IMR-90 (cell line): ENCODE measurements around the gene IER5L.

Experiments
- CEBPB ChIP-seq: IDR thresholded peaks from 2 replicates; pipeline ENCODE4 v1.6.1; 2012; ENCODE audit warnings: low read depth, low read length, improper control_type of control experiment
- CTCF ChIP-seq: conservative IDR thresholded peaks from 2 replicates; pipeline ENCODE4 v1.5.1; 2012; ENCODE audit warnings: mild to moderate bottlenecking, low read depth, low read length, improper control_type of control experiment
- MAFK ChIP-seq: IDR thresholded peaks from 2 replicates; pipeline ENCODE4 v1.6.1; 2012; ENCODE audit warnings: low read depth, low read length, improper control_type of control experiment
- POLR2A ChIP-seq: IDR thresholded peaks from 2 replicates; pipeline ENCODE4 v1.6.1; 2012; ENCODE audit warnings: mild to moderate bottlenecking, low read depth, low read length
- RAD21 ChIP-seq: IDR thresholded peaks from 2 replicates; pipeline ENCODE4 v1.6.1; 2012; ENCODE audit warnings: low read length, improper control_type of control experiment
- RFX5 ChIP-seq: IDR thresholded peaks from 2 replicates; pipeline ENCODE4 v1.8.0; 2012; ENCODE audit warnings: low read depth, mild to moderate bottlenecking, low read length, moderate library complexity
- SMC3 ChIP-seq: fragments of 150-350 bp; IDR thresholded peaks from 2 replicates; pipeline ENCODE4 v1.6.1; 2016; ENCODE audit warnings: low read depth, mild to moderate bottlenecking, antibody characterized with exemption, low read length, moderate library complexity
- USF2 ChIP-seq: fragments of 150-350 bp; IDR thresholded peaks from 2 replicates; pipeline ENCODE4 v1.6.1; 2017; ENCODE audit warnings: mild to moderate bottlenecking, antibody characterized with exemption, low read length, low read depth

DNA sequence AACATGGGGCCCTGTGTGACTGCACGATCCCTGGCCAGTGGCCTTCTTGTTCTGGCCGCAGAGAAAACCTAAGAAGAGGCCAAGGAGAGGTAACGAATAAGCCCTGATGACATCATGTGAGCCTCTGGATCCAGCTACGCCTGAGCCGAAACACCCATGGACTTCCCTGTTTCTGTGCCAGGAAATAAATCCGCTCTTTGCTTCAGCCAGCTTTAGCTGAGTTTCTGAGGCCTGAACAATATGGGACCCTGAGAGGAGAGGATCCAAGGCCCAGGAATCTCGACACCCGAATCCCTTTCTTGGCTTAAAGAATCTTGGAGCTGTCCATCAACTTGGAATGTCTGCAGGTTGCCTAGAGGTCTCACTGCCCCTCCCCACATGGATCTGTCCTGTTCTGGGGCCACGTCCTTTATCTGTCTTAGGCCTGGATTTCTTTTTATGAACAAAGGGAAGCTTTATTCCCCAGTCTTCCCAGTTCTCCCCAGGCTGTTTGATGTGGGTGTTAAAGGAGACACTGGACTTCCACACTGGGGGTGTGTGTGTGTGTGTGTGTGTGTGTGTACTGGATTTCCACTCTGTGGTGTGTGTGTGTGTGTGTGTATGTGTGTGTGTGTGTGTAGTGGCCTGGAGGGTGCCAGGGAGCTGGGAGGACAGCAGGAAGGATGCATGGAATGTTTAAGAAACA, 13.7 kb downstream of the IER5L start:
- no peak for TF ChIP-seq POLR2A
- no peak for TF ChIP-seq CTCF
- TF ChIP-seq USF2: no peak
- no peak for TF ChIP-seq SMC3
- TF ChIP-seq MAFK: no peak
- TF ChIP-seq RFX5: no peak
- no peak for TF ChIP-seq CEBPB
- no peak for TF ChIP-seq RAD21
